Activated CD8-positive, alpha-beta memory T cell treated with anti-CD3 and anti-CD28 coated beads for 24 hours (primary cell): ENCODE data around the gene WNT11.

Experiments
- DNase-seq: peaks from one replicate; pipeline ENCODE4 v3.0.0-alpha.2; 2020

The WNT11 gene

DNA sequence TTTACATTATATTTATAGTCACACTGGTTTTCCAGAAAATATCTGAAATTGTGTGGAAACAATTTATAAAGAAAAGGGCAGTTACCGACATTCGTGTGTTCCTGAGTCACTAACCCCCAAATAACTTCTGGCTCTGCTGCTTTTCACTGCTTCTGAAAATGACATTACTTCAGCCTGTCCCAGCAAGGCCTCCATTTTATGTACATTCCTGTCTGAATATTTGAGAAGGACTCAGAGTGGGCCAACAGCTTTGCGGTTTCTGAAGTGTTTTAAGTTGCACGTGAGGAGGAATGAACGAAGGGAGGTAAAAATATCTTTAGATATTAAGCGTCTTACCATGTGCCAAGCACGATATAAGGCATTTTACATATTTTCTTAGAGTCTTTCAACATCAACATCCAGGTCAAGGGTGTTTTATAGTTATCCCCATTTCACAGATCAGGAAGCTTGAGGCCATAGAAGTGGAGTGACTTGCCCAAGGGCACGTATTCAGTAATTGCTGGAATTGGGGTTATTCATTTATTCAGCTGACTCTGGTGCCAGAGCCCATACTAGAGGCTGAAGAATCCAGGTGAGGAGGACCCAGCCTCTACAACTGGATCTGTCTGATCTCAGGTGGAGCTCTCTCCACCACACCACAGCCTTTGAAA lies 30.8 kb upstream of the WNT11 start:
- no peak for DNase-seq

GRCh38 chr11:76236092-76236999 lies 30.0 kb upstream of the WNT11 start:
- DNase-seq = peak; percentile 89

DNA sequence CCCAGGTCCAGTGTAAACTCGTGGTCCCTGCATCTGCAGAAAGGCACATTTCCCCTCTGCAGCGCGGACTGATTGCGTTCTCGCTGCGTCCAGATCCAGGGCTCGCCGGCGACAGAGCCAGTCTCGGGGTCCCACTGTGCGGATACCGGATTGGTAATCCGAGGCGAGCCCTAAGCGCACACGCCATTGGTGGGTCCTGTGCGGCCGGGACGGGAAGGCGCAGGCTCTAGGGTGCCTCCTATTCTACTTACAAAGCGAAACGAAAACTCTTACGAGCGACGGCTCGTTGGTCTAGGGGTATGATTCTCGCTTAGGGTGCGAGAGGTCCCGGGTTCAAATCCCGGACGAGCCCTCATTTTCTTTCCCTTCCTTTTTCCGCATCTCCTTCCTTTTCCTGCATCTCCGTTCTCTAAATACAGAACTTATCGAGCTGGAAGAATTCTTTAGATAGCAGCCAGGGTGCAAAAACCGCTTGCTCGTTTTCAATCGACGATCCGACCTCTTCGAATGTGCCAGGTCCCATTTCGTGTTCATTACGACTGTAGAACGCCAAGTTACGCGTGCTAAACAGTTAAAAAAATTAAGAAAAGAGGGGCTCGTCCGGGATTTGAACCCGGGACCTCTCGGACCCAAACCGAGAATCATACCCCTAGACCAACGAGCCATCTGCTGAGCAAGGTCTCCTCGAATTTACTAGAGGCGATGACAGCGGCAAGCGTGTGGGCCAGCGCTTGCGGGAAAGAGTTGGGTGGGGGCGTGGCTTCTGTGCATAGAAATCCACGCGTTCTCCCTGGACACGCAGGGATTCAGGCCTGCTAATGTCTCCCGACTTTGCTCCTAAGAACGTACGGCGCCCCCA lies 29.2 kb upstream of the WNT11 start:
- peak; percentile 100 for DNase-seq

DNA sequence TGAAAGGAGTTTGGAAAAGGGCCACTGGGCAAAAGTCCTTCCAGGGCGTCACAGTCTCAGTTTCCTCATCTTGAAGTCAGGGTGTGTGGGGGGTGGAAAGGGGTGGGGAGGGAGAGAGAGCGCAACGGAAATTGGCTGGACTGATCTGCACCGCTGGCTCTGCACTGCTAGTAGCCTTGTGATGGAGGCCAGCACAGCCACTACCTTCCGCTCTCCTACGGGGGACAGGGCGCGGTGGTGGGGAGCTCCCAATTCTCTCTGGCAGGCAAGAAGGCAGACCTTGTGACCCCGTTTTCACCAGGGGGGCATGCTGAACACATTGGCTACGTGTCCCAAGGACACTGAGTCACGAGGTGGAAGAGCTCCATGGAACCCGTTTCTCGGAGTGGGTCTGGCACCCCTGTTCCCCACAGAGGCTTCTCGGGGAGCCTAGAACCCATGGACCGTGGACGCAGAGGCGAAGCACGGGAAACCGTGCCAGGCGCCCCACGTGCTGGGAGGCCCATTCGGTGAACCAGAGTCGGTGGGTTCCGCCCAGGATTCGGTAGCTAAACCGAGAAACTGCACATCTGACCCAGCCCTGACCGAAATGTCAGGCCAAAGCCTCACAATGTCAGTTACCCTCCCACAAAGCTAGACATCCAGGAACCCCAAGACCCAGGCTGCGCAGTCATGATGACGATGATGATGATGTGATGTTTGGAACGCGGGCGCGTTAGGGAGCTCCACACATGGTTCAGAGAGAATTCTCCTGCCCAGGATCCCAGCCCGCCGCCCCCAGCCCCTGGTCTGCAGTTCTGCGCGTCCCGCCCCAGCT lies 28.3 kb upstream of the WNT11 start:
- DNase-seq = peak; percentile 84

DNA sequence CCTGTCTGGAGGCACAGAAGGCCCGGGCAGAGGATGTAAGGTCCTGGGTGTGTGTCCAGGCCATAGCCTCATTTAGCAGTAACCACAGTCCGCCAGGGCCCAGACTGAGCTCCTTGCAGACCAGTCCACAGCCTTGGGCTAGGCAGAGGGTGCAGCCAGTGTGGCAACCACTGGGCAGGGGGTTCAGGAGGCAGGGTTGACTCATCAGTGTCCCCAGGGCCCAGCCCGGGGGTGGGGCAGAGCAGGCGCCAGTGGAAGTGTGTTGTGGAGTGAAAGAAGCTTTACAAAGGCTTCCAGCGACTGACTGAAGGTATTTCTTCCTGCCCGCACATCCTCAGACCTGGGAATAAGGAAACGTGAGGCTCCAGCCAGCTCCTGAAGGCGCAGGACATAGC lies 27.7 kb upstream of the WNT11 start:
- no peak for DNase-seq

DNA sequence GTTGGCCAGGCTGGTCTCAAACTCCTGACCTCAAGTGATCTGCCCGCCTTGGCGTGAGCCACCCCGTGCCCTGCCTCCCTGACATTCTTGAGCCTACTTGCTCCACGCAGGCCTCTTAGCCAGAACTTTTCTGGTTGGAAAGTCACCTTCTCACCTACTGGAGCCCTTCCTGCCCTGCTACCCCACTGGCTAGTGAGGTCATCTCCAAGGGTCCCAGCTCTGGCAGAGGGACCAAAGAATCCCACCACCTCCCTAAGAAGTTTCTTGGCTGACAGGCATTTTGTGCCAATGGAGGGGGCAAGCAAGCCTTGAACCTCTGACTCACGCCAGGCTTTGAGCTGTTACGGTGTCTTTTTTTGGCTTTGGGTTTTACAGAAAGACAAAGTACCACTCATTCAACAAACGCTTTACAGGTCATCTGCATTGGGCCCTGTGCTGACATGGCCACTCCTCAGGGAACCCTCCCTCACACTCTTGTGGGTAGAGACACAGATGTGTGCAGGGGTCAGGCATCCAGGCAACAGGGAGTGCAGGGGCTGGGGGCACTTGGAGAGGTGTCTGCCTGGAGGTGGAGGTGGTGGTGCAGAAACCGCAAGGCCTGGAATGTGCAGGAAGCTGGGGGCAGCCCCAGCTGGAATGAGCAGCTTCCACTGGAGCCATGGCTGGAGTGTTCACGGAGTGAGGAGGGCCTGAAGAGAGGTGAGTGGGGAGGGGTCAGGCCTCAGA lies 27.1 kb upstream of the WNT11 start:
- DNase-seq = no peak

DNA sequence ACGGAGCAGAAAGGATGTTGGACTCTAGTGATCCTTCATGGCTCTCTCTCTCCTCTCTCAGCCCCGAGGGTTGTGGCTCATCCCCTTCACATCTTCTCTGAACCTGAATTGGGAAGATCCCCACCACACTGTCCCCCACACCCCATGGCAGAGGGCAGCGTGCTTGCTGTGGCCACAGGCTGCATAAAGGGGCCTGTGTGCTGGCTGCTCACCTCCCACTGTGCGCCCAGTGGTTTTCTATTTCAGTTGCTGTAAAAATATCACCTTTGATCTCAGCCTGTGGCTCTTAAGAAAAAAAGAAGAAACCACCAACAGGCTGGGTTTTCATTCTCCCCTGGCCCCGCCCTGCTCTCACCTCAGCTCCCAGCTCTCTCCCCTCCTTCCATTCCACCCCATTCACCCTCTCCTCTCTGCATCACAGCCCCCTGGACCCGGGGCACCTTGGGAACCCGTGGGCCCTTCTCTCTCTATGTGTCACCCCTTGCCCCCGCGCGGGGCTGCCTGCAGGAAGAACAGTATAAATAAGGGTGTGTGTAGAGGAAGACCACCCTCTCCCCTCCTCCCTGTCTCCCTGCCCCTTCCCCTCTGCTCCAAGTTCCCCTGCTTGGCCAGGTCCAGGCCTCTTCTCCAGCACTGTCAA lies 25.8 kb upstream of the WNT11 start:
- peak; percentile 71 for DNase-seq

GRCh38 chr11:76231121-76231738 lies 24.9 kb upstream of the WNT11 start:
- no peak for DNase-seq

- no peak for DNase-seq
Observed at GRCh38 chr11:76230392-76230791, 24.1 kb upstream of the WNT11 start.

- DNase-seq = no peak
Observed at GRCh38 chr11:76229690-76230240, 23.5 kb upstream of the WNT11 start.

- DNase-seq = no peak
Observed at GRCh38 chr11:76228875-76229149, 22.5 kb upstream of the WNT11 start.

- no peak for DNase-seq
Observed at GRCh38 chr11:76228071-76228874, 22.0 kb upstream of the WNT11 start.

- no peak for DNase-seq
Observed at GRCh38 chr11:76226626-76227025, 20.3 kb upstream of the WNT11 start.

DNA sequence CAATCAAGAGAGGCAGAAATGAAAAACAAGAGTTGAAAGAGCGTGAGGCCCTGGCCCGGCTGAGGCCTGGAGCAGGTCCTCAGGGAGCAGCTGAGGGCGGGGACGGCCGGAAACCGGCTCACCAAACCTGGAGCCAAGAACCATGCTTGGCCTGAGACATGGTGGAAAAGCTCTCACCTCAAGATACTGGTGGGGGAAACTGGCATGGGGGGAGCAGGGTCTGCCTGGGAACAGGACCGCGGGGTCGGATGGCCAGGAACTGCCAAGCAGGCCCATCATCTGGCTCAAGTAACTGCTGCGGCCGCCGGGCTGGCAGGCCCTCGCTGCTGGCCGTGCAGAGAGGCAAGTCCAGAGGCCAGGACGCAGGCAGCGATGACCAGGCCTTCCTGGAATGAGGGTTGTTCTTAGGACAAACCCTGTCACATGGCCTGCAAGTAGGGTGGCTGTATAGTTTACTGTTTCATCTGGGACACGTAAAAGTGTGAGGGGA lies 18.9 kb upstream of the WNT11 start:
- DNase-seq = no peak

DNA sequence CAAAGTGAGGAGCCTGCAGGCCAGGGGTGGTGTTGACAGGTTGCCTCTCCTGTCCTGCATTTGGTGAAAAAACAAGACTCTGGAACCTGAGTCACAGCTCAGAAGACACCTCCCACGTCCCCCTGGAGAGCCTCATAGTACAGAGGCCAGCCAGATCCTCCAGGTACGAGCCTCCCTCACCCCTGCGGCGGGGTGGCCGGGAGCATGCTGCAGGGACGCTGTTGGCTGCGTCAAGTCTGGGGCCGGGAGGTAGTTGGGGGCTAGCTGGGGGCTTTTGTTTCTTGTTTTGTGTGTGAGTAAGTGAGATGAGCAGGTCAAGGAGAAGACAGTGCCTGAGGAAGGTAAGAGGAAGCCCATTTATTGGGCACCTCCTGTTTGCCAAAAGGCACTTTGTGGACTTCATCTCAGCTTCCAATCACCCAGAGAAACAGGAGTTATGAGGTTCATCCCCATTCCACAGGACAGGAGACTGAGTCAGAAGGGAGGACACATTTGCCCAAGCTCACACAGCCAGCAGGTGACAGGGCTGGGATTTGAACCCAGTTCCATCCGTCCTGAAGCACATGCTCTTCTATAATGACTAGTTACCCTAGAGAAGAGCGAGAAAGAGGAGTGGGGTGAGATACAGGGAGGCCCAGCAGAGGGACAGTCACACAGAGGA lies 18.3 kb upstream of the WNT11 start:
- DNase-seq = no peak

DNA sequence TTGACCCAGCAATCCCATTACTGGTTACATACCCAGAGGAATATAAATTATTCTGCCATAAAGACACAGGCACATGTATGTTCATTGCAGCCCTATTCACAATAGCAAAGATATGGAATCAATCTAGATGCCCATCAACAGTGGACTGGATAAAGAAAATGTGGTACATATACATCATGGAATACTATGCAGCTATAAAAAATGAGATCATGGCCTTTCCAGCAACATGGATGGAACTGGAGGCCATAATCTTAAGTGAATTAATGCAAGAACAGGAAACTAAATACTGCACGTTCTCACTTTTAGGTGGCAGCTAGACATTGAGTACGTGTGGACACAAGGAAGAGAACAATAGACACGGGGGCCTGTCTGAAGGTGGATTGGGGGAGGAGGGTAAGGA lies 15.1 kb upstream of the WNT11 start:
- DNase-seq = no peak

GRCh38 chr11:76219243-76219642 lies 12.9 kb upstream of the WNT11 start:
- DNase-seq = no peak

- DNase-seq = no peak
Observed at GRCh38 chr11:76218449-76219178, 12.3 kb upstream of the WNT11 start.
